GM21367 (cell line): Measurements from ENCODE around the gene JPT1.

Experiments
- ATAC-seq: cut with Tn5 transposase; IDR thresholded peaks from one replicate; pipeline ENCODE4 v1.9.1; 2021; ENCODE audit not compliant: unreplicated experiment

Gene JPT1

GRCh38 chr17:75108193-75108592, 46.1 kb downstream of the JPT1 start:
- ATAC-seq, result no peak

DNA sequence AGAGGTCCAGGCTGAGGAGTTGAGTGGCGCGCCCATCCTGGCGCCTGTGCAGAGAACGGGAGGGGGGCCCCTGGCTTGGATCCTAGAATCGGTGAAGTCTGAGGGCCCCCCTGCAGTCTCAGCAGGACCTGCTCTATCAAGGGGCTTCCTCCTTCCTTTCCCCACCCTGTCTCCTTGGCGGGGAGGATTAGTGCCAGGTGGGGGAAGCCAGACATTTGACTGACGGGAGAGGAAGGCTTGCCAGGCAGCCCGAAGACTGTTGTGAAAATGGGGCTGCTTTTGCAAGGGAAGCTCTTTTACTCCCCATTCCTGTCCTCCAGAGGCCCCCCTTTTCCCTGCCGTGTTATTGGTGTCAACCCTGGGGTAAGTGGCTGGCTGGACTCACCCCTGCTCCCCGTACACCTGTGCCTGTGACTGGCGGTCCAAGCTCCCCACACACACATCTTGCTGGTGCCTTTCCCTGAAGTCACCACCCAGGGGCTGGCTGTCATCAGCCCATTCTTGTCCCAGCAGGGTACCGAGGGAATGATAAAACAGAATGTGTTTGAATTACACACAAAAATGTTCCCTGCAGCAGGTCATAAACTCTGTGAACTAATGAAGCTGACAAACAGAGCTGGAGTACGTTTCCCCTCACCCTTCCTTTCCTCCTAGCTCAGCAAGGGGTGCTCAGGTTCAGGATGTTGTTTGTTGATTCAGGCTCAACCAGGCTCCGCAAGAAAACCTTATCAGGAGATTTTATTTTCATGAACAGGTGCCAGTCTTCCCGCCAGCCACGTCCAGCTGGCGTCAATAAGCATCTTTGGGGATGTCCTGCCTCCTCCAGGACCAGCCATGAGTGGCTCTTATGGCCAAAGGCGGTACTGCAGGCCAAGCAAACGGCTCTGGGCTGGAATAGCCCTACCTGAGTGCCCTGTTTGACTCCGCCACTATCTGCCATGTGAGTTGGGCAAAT, 48.9 kb downstream of the JPT1 start:
- no peak for ATAC-seq

DNA sequence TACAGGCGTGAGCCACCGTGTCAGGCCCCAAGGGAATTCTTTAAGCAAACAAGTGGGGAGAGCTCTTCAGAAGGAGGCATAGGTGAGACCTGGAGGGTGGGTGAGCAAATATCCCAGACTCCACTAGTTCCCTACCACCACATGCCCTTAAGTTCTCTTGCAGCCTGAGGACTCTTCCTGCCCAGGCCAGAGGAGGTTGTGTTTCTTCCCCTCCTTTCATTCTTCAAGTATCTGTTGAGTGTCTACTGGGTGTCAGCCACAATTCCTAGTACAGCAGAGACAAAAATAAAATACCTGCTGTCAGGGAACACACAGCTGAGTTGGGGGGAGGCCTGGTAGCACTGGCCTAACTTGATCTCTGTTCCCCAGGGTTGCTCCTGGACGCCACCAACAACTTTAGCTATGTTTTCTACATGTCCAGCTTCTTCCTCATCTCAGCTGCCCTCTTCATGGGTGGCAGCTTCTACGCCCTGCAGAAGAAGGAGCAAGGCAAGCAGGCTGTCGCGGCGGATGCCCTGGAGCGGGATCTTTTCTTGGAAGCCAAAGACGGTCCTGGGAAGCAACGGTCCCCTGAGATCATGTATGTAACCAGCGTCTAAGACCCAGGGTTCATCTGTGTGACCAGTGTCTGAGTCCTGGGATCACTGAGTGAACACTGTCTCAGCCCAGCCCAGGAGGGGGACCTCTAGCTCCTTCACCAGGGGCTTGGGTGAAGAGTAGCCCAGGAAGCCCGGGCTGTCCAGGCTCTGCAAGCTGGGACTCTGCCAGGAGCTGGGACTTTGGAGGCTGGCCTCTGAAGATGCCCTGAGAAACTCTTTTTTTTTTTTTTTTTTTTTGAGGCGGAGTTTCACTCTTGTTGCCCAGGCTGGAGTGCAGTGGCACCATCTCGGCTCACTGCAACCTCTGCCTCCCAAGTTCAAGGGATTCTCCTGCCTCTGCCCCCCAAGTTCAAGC, 50.4 kb downstream of the JPT1 start:
- no peak for ATAC-seq

DNA sequence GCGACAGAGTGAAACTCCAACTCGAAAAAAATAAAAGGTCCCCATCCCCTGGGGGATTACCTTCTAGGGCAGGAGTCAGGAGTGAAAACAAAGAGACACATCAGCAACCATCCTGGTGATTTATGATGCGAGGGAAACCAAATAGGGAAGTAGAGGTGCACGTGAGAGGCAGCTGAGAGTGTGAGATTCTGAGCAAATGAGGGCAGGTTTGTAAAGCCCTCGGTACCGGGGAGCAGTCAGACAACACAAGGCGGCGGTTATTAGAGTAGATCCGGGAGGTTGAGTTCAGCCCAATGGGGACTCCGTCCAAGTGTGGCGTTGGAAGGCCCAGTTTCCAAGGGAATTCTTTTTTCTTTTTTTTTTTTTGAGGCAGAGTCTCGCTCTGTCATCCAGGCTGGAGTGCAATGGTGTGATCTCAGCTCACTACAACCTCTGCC, 51.9 kb downstream of the JPT1 start:
- no peak for ATAC-seq

DNA sequence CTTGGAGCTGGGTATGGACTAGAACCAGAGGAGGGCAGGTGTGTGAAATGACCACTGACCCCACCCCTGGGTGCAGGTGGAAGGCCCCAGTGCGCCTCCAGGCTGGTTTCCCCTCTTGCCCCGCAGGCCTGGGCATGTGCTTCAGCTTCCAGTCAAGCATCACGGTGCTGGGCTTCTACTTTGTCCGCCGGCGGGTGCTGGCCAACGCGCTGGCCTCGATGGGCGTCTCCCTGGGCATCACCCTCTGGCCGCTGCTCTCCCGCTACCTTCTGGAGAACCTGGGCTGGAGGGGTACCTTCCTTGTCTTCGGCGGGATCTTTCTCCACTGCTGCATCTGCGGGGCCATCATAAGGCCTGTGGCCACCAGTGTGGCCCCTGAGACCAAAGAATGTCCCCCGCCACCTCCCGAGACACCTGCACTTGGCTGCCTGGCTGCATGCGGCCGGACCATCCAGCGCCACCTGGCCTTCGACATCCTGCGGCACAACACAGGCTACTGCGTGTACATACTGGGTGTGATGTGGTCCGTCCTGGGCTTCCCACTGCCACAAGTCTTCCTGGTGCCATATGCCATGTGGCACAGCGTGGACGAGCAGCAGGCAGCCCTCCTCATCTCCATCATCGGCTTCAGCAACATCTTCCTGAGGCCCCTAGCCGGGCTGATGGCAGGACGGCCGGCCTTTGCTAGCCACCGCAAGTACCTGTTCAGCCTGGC, 54.3 kb downstream of the JPT1 start:
- ATAC-seq, result no peak

- no peak for ATAC-seq
These were observed 55.5 kb downstream of the JPT1 start for GRCh38 chr17:75098861-75099260.

GRCh38 chr17:75097865-75098264, 56.4 kb downstream of the JPT1 start:
- no peak for ATAC-seq

GRCh38 chr17:75096082-75096625, 58.2 kb downstream of the JPT1 start:
- ATAC-seq, result no peak

GRCh38 chr17:75094871-75095399, 59.4 kb downstream of the JPT1 start:
- no peak for ATAC-seq

GRCh38 chr17:75093548-75094158, 60.7 kb downstream of the JPT1 start:
- ATAC-seq, result no peak

GRCh38 chr17:75091855-75092327, 62.4 kb downstream of the JPT1 start:
- ATAC-seq, result no peak

- no peak for ATAC-seq
These were observed 63.1 kb downstream of the JPT1 start for GRCh38 chr17:75090871-75091854.

DNA sequence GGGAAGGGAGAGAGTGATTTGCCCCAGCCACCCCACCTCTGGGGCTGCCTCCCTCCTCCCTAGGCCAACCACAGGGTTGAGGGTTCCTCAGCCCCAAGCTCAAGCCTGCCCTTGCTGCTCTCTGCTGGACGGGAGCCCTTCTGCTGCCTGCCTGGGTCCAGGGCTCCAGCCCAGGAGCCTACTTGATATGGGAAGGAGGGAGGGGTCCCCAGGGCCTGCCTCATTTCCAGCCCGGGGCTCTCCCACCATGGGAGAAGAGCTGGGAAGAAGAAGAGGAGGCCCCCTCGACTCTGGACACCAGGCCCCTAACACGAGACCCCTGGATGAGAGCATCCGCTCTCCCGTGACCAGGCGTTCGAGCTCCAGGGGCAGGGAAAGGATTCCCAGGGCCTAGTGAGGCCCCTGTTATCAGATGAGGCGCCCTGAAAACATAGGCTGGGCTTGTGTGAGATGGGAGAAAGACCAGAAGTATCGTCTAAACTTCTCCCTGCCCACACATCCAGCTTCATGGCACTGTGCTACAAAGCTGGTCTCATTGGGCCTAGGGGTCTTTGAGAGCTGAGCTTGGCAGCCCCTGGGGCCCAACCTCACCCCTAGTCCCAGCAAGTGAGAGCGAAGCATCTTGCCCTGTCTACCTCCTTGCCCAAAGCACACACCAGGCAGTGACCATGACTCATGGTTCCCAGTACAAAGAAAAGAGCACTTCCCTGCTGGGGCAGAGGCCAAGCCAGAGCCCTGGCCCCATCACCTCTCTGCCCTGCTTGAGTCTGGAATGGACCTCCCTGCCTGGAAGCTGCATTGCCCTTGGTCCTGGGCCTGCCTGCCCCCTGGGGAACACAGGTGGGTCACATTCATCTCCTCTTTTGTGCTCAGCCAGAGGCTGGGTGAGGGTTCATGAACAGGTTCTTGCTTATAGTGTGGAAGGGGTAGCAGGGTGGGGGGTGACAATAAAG, 65.6 kb downstream of the JPT1 start:
- no peak for ATAC-seq

GRCh38 chr17:75087558-75088453, 66.5 kb downstream of the JPT1 start, which contains the start of gene SLC16A5:
TSS of gene SLC16A5 (plus strand) at chr17:75087954. CDS start at chr17:75093637, 5,683 bp downstream.
- ATAC-seq, result no peak

DNA sequence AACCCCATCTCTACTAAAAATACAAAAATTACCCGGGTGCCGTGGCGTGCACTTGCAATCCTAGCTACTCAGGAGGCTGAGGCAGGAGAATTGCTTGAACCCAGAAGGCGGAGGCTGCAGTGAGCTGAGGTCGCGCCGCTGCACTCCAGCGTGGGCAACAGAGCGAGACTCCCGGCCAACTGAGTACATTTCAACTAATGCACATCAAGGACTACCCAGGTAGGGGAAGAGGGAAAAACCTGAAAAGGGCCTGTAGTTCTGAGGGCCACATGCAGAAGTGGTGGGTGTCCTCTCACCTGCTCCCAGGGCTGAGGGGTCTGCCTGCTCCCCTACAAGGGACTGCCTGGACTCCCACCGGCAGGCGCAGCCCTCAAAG, 67.1 kb downstream of the JPT1 start:
- ATAC-seq, result no peak

DNA sequence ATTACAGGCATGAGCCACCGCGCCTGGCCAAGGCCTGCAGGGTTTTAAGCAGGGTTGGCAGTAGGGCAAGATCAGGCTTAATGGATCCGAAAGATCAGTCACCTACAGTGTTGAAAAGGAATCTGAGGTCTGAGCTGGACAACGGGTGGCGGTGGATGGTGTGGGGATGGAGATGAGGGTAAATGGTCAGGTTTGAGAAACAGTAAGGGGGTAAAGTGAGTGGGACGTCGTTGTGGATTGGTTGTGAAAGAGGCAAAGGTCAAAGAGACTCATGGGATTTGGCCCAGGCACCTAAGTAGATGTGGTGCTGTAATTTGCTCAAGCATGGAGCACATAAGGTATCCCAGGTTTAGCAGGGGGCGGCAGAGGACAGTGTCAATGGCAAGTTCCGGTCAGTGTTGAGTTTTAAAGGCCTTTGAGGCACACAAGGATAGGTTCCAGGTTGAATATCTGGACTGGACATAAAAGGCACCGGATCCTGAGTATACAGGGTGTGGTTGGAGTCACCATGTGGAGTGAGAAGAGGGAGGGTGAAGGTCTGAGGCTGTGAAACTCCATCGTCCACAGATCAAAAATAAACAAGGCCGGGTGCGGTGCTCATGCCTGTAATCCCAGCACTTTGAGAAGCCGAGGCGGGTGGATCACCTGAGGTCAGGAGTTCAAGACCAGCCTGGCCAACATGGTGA, 67.7 kb downstream of the JPT1 start:
- ATAC-seq, result no peak
